ENCODE results near the gene NRP1. TPM values are rescaled to one million over a fixed set of nuclear protein-coding genes. Genes with fewer than 3 reads are reported as not detected.

NRP1 gene
- polyA plus RNA-seq, 1 of the 3 experiments (the other 2 are of a cell fraction) = 129 TPM

DNA sequence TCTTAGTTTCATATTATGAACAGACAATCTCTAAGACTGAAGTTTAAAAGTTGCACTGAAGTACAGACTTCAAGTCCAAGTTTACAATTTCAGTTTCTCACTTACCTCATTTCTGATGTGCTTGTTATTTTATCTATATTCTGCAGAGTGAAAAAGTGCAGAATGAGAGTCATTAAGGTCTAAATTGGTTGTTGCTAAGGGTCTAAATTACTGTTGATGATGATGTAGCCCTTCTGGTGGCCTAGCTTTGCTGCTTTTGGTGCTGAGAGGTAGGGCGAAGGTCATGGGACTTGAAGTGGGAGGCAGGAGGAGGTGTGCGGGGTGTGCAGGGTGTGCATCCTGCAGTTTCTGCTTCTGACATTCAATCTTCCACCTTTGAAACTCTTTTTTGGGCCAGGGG is 38.8 kb upstream of the NRP1 start (continued):
- TF ChIP-seq RXRA (IDR thresholded peaks at IDR 0.05; ENCODE audit: borderline replicate concordance, low read depth) (no peak), GATA2 (CRISPR knock-in tag; IDR thresholded peaks at IDR 0.05) (no peak), ELF1 (IDR thresholded peaks at IDR 0.05) (no peak)
- TF ChIP-seq, protein P1, sequence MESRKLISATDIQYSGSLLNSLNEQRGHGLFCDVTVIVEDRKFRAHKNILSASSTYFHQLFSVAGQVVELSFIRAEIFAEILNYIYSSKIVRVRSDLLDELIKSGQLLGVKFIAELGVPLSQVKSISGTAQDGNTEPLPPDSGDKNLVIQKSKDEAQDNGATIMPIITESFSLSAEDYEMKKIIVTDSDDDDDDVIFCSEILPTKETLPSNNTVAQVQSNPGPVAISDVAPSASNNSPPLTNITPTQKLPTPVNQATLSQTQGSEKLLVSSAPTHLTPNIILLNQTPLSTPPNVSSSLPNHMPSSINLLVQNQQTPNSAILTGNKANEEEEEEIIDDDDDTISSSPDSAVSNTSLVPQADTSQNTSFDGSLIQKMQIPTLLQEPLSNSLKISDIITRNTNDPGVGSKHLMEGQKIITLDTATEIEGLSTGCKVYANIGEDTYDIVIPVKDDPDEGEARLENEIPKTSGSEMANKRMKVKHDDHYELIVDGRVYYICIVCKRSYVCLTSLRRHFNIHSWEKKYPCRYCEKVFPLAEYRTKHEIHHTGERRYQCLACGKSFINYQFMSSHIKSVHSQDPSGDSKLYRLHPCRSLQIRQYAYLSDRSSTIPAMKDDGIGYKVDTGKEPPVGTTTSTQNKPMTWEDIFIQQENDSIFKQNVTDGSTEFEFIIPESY (IDR thresholded peaks at IDR 0.05; ENCODE audit: borderline replicate concordance, low read depth) = no peak
- TF ChIP-seq, protein P2, sequence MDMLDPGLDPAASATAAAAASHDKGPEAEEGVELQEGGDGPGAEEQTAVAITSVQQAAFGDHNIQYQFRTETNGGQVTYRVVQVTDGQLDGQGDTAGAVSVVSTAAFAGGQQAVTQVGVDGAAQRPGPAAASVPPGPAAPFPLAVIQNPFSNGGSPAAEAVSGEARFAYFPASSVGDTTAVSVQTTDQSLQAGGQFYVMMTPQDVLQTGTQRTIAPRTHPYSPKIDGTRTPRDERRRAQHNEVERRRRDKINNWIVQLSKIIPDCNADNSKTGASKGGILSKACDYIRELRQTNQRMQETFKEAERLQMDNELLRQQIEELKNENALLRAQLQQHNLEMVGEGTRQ (IDR thresholded peaks at IDR 0.05; ENCODE audit: borderline replicate concordance, low read depth, low read length) = no peak
- TF ChIP-seq, protein P3, sequence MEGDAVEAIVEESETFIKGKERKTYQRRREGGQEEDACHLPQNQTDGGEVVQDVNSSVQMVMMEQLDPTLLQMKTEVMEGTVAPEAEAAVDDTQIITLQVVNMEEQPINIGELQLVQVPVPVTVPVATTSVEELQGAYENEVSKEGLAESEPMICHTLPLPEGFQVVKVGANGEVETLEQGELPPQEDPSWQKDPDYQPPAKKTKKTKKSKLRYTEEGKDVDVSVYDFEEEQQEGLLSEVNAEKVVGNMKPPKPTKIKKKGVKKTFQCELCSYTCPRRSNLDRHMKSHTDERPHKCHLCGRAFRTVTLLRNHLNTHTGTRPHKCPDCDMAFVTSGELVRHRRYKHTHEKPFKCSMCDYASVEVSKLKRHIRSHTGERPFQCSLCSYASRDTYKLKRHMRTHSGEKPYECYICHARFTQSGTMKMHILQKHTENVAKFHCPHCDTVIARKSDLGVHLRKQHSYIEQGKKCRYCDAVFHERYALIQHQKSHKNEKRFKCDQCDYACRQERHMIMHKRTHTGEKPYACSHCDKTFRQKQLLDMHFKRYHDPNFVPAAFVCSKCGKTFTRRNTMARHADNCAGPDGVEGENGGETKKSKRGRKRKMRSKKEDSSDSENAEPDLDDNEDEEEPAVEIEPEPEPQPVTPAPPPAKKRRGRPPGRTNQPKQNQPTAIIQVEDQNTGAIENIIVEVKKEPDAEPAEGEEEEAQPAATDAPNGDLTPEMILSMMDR (IDR thresholded peaks at IDR 0.05) = no peak

DNA sequence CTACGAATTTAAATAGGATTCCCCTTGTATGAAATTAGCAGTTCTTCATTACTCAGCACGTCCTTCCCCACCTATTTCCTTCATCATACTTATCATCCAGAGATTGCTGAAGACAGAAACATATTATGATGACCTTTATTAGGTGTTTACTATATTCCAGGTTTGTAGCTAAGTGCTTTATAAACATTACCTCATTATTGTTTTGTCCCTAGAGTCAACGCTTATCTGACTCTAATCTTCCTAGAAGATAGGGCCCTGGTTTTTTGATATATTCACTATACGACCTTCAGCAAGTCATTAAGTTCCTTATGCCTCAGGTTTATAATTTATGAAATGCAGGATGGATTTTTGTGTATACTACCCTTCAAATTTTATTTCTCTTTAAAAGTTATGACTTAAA is 36.8 kb upstream of the NRP1 start:
- H4K20me1 ChIP-seq (ENCODE audit: insufficient read depth) = no peaks in the 10 kb centered on the region
- no peak for DNase-seq
- no peaks in the 10 kb centered on the region for H3K4me1 ChIP-seq (ENCODE audit: control insufficient read depth in 1 of 2, insufficient read depth in 2 of 2, low read depth in 1 of 2, low read length in 1 of 2)
- H2AFZ ChIP-seq (ENCODE audit: low read depth) = no peak overlapping the region
- no peaks in the 10 kb centered on the region for H3K9me2 ChIP-seq
- no peaks in the 10 kb centered on the region for H3K27me3 ChIP-seq (ENCODE audit: insufficient read depth)
- no peak overlapping the region for H3K9ac ChIP-seq
- H3K27ac ChIP-seq (ENCODE audit: low read depth in 2 of 2, low read length in 1 of 2) = no peak overlapping the region
- peaks cover 15% of the 10 kb centered on the region for H3K9me3 ChIP-seq
- H3K79me2 ChIP-seq (ENCODE audit: insufficient read depth) = no peaks in the 10 kb centered on the region
- CTCF ChIA-PET = interaction anchor here (1.0 to 1.5 kb wide), 2 partner anchors 10 to 18 kb away, joined by 3 read pairs; no protein-coding TSS in a partner anchor
- no peak overlapping the region for H3K4me3 ChIP-seq (ENCODE audit: low read depth in 2 of 2, low read length in 1 of 2)
- TF ChIP-seq RCOR1 (IDR thresholded peaks at IDR 0.05; ENCODE audit: low read length) (no peak), NFIC (IDR thresholded peaks at IDR 0.05; ENCODE audit: borderline replicate concordance) (no peak), FOSL2 (IDR thresholded peaks at IDR 0.05; ENCODE audit: borderline replicate concordance, low read depth) (no peak), RXRA (IDR thresholded peaks at IDR 0.05; ENCODE audit: borderline replicate concordance, low read depth) (no peak), RFX5 (IDR thresholded peaks at IDR 0.05; ENCODE audit: low read length) (no peak)
- TF ChIP-seq, protein P4, sequence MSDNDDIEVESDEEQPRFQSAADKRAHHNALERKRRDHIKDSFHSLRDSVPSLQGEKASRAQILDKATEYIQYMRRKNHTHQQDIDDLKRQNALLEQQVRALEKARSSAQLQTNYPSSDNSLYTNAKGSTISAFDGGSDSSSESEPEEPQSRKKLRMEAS (IDR thresholded peaks at IDR 0.05; ENCODE audit: low read depth) = no peak
- peaks cover 0 to 4% of the 10 kb centered on the region in 2 experiments for H3K36me3 ChIP-seq (replicated peaks in 1 of 2; ENCODE audit: control insufficient read depth in 1 of 2, insufficient read depth in 2 of 2, low read length in 1 of 2)
- WGBS (ENCODE audit: low lambda C conversion rate) = 79% methylated on average over 4 of the region's 4 CpGs
- H3K4me2 ChIP-seq = no peak overlapping the region
- peaks cover 13% of the 10 kb centered on the region for H3F3A ChIP-seq (replicated peaks; ENCODE audit: insufficient read depth)
- POLR2A ChIA-PET = no interaction called here

Measured in SK-N-SH (cell line).